Renal cortical epithelial cell (primary cell): ENCODE results near the gene TPGS1. TPM values are rescaled to one million over a fixed set of nuclear protein-coding genes. Genes with fewer than 3 reads are reported as not detected.

Source experiments
- DNase-seq: peaks from one replicate; pipeline ENCODE4 v3.0.0-alpha.2; 2011; ENCODE audit warnings: low read depth
- total RNA-seq: library from RNA; depleted of rRNA; stranded (reverse); fragments of >200 nt; gene quantifications from 2 replicates; pipeline ENCODE4 v1.2.3, GENCODE V29; 2014

The TPGS1 gene, protein sequence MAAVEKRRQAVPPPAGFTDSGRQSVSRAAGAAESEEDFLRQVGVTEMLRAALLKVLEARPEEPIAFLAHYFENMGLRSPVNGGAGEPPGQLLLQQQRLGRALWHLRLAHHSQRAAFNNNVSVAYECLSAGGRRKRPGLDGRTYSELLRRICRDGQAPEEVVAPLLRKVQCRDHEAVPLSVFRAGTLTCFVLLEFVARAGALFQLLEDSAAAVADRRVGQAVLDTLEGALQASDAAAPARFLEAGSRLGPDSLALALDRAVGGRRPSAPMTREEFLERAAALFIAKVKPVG
- total RNA-seq = 30.3 and 75.5 TPM in 2 replicates

- DNase-seq = no peak
Observed at GRCh38 chr19:507286-508203, at the start of gene TPGS1. Gene TPGS1, plus strand, starts transcription at chr19:507497. Its CDS starts 10 bp downstream, at chr19:507507.

DNA sequence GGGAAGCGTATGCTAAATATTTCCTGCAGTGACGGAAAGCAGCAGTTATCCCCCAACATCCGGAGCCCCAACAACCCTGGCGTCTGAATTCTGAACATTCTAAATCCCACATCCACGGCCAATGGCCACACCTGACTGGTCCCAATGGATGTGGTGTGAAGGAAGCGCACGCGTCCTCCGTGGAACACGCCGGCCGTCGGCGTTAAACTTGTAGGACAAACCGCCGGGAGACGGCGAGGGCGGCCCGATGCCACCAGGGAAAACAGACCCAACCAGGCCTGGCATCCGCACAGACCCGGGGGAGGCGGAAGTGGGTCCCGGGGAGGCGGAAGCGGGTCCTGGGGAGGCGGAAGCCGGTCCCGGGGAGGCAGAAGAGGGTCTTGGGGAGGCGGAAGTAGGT, 49.7 kb upstream of the TPGS1 start:
- DNase-seq = no peak

DNA sequence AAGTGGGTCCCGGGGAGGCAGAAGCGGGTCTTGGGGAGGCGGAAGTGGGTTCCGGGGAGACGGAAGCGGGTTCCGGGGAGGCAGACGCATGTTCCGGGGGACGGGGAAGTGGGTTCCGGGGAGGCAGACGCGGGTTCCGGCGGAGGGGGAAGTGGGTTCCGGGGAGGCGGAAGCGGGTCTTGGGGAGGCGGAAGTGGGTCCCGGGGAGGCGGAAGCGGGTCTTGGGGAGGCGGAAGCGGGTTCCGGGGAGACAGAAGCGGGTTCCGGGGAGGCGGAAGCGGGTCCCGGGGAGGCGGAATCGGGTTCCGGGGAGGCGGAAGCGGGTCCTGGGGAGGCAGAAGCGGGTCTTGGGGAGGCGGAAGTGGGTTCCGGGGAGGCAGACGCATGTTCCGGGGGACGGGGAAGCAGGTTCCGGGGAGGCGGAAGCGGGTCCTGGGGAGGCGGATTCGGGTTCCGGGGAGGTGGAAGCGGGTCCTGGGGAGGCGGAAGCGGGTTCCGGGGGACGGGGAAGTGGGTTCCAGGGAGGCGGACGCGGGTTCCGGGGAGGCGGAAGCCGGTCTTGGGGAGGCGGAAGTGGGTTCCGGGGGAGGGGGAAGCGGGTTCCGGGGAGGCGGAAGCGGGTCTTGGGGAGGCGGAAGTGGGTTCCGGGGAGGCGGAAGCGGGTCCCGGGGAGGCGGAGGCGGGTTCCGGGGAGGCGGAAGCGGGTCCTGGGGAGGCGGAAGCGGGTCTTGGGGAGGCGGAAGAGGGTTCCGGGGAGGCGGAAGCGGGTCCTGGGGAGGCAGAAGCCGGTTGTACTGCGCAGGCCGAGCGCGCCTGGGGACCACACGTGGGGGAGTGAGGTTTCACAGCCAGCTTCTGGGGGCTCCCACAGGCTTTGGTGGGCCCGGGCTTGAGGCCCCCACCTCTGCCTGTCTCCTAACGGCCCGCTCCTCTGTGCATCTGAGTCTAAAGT, 48.9 kb upstream of the TPGS1 start:
- DNase-seq = no peak

DNA sequence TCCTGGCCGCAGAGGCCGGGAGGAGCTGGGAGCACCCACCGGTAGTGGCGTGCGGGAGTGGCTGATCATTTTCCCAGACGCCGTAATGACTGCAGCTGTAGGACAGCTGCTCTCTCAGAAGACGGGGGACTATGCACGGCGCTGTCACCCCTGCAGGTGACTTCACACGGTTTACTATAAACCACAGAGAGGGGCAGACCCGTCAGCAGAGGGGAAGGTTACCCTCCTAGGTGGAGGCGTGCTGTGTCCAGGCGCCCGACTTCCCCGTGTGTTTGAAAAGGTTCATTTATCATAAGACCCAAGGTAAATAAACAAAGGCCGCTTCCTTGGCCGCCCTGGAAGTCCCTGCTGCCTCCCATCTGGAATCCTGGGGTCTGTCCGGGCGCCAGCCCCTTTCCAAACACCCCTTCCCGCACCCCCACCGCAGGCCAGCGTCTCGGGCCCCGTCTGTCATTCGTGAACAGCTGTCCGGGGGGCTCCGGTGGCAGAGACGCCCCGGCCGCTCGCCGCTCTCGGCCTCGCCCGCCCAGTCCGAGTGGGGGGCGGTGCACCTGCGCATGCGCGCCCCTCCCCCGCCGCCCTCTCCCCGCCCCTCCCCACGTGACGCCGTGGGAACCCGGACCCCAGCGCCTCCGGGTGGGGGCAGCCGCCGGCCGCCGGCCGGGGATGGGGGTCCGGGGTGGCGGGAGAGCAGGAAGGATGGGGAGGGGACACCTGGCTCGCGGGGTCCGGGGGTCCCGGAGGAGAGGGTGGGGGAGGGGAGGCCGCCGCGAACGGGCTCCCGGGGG, 47.4 kb upstream of the TPGS1 start:
- no peak for DNase-seq

DNA sequence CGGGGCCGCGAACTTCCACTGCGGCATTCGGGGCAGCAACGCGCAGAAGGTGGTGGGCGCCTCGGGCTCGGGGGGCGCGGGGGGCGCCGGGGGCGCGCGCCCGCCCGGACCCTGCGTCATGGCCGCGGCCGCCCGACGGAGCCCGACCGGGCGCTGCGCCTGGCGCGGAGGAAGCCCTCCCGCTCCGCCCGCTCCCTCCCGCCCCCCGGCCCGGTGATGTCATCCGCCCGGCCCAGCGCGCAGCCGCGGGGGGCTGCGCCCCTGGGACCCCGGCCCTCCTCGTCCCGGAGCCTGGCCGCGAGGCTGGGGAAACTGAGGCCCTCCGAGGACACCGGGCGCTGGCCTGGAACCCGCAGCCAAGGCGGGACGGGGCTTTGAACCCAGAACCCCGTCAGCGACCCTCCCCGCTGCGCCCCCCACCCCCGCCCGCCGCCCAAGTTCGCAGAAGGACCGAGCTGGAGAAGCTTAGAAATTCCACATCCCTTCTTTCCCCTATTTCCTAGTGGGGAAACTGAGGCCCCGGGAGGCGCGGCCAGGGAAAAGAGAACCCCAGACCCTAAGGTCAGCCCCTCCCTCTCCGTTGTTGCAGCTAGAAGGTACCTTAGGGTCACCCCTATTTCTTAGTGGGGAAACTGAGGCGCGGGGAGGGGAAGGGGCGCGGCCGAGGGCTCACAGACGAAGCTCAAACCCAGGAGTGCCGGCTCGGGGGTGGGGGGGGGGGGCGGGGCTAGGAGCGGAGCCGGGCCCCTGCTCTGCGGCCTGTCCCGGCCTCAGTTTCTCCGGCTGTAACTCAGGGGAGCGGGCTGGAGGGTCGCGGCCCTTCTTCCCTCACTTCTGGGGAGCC, 46.2 kb upstream of the TPGS1 start, which contains the start of gene SHC2:
TSS of gene SHC2 (minus strand) at position 157 of the 844 bp plus-strand sequence. CDS start at position 120, 37 bp downstream.
- no peak for DNase-seq

- no peak for DNase-seq
Observed at GRCh38 chr19:461721-462551, 45.4 kb upstream of the TPGS1 start.

DNA sequence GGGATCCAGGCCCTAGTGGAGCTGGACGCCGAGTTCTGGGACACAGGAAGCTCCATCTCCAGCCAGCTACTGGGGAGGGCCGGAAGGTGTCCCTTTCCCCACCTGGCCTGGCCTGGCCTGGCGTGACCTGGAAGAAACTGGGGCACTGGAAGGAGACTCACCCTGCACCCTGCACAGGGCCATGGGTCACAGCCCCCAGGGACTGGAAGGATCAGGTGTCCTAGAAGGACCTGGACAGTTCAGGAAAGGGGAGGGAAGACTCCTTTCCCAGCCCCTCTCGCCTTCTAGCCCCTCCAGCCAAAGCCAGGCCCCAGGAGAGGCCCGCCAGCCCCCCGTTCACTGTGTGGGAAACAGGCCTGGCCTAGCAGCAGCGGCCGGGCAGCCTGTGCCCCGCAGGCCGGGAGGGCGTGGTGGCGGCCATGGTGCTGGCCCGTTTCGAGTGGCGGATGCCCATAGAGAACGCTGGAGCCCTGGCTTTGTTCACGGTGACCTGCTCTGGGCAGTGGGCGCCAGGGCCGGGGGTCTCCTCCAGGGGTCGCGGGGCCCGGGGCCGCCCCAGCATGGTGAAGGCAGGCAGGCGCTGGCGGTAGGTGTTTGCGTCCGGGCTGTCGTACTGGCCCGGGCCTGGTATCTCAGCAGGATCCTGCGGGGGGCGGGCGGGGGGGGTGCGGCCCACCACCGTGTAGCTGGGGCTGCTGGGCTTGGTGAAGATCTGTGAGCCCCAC, 43.7 kb upstream of the TPGS1 start:
- no peak for DNase-seq

GRCh38 chr19:464208-464545, 43.1 kb upstream of the TPGS1 start:
- no peak for DNase-seq

- DNase-seq = no peak
Observed at GRCh38 chr19:465056-465816, 42.1 kb upstream of the TPGS1 start.

DNA sequence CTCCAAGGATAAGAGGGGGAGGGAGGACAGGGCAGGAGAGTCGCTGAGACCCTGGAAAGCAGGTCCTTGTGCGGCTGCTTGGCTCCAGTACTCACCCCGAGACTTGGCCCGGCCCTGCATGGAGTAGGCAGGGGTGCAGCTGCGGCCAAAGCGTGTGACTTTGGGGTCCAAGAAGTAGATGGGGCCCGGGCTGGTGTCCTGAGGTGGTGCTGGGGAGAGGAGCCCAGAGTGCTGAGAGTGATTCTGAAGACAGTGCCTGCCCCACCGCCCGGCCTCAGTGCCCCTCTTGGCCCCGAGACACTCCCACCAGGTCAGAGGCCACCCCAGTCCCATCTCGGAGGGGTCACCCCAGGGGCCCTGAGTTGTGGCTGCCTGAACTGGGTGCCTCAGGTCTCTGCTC, 39.7 kb upstream of the TPGS1 start:
- no peak for DNase-seq

DNA sequence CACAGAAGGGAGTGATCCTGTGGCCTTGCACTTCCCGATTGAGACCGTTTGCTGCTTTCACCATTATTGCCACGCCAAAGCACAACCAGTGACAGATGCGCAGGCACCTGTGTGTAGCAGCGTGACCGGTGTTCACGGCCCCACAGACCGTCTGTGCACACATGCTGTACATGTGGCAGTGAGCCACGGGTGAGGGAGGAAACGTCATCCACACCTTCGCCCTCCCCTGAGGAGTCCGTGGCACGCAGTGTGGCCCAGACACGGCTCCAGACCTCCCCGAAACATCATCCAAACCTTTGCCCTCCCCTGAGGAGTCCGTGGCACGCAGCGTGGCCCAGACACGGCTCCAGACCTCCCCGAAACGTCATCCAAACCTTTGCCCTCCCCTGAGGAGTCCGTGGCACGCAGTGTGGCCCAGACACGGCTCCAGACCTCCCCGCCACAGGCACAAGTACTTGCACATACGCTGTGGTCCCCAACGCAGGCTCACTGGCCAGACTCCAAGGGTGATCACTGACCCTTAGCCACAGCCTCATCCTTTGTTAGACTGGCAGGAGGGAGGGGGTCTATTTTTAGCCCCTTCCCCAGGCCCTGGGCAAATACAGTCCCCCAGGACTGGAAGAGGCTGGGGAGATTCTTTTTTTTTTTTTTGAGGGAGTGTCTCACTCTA, 38.6 kb upstream of the TPGS1 start:
- DNase-seq = no peak

DNA sequence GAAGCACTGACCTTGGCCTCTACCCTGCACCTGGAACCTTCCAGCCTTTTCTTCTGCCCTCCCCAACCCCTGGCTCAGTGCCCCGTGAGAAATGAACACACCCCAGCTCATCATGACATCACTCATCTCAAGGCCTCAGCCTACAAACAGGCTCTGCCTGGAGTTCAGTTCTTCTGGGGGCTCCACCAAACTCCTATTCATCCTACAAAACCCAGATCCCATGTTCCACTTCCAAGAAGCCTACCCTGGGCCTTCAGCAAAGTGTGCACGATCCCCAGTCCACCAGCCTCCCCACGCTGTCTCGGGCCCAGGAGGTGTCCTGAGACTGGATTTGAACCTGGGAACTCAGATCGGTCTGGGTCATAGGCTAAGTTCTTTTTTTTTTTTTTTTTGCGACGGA, 37.5 kb upstream of the TPGS1 start:
- no peak for DNase-seq

DNA sequence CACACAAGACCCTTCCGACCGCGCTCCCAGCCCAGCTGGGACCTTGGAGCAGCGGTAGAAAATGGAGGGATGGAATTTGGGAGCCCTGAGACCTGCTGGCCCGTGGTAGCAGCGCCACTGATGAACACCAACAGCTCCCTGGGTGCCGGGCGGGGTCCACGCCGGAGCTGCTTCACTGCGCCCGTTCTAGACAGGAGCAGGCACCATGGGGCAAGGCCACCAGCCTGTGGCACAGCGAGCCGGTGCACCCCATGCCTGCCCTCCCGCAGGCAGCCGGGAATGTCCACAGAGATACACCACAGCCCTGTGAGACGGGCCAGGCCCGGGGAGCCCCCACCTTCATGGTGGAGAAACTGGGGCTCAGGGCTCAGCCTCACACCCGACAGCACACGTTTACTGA, 36.6 kb upstream of the TPGS1 start:
- DNase-seq = no peak

DNA sequence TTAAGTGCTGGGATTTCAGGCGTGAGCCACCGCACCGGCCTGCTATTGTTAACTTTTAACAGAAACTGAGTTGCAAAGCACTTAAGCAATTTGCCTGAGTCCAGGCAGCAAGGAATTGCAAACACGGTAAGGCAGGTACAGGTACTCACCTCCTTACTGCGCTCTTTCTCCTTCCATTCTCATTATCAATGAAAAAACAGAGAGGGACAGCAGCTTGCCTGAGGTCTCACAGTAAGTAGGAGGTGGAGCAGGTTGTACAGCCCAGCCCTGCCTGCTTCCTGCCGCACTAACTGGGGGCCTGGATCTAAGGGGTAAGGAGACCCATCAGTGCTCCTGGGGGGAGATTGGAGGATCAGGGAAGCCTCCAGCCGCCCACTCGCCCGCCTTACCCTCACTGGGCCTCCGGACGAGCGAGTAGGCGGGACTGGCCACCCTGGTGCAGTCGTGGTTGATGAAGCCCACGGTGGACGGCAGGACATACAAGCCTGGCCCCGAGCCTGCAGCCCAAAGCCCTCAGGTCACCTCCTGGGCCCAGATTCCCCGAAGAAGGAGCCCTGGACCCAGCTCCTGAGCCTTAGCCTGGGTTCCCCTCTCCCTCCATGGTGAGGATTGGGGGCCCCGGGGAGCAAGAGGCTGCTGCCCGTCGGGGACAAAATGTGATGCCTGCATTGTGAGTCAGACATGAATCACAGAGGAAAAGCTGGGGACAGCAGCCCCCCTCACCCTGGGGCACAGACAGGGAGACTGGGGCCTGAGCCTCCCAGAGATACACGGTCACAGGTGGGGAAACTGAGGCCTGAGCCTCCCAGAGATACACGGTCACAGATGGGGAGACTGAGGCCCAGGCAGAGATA, 35.1 kb upstream of the TPGS1 start:
- no peak for DNase-seq

GRCh38 chr19:474126-475078, 32.9 kb upstream of the TPGS1 start:
- DNase-seq = no peak
